ENCODE measurements around the gene HOOK1.

DNA sequence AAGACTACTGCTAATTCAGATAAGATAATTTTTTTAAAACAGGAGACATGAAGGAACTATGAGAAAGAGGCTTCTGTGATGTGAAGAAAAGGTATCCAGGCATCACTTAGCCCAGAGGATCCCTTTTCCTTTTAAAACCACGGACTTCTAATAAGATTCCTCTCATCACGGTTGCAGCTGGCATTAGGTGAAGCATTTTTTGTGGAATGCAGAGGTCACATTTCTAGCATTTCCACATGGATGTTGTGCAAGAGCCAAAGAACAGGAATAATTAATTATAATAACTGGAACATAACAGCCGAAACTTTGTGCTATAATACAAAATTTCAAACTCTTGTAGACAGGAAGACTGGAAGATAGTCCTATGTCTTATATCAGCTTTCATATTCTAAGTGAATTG, 84.2 kb downstream of the HOOK1 start:
- TF ChIP-seq, protein P1, sequence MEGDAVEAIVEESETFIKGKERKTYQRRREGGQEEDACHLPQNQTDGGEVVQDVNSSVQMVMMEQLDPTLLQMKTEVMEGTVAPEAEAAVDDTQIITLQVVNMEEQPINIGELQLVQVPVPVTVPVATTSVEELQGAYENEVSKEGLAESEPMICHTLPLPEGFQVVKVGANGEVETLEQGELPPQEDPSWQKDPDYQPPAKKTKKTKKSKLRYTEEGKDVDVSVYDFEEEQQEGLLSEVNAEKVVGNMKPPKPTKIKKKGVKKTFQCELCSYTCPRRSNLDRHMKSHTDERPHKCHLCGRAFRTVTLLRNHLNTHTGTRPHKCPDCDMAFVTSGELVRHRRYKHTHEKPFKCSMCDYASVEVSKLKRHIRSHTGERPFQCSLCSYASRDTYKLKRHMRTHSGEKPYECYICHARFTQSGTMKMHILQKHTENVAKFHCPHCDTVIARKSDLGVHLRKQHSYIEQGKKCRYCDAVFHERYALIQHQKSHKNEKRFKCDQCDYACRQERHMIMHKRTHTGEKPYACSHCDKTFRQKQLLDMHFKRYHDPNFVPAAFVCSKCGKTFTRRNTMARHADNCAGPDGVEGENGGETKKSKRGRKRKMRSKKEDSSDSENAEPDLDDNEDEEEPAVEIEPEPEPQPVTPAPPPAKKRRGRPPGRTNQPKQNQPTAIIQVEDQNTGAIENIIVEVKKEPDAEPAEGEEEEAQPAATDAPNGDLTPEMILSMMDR (IDR thresholded peaks at IDR 0.05): no peak
- no peak for TF ChIP-seq ZFX (IDR thresholded peaks at IDR 0.05; ENCODE audit: borderline replicate concordance)
